ENCODE results near the gene ARAP1. TPM values are rescaled to one million over a fixed set of nuclear protein-coding genes. Genes with fewer than 3 reads are reported as not detected.

ARAP1 gene
- total RNA-seq, 1 donor from 2014 or later: 79.0 TPM

- H3K4me1 Mint-ChIP-seq: peaks cover 28% of the 10 kb centered on the region
- peaks cover 74% of the 10 kb centered on the region for H3K27me3 Mint-ChIP-seq (ENCODE audit: low read depth)
- no peak overlapping the region for H3K27ac Mint-ChIP-seq (ENCODE audit: unreplicated experiment)
- H3K9me3 Mint-ChIP-seq: no peaks in the 10 kb centered on the region
- H3K36me3 Mint-ChIP-seq (ENCODE audit: low read depth): no peaks in the 10 kb centered on the region
- peak overlapping the region; percentile 67 for H3K4me3 Mint-ChIP-seq
- no peak for TF ChIP-seq CTCF (conservative IDR thresholded peaks at IDR 0.05)
- no peak for DNase-seq (ENCODE audit: low read depth, low spot score)
Observed at GRCh38 chr11:72678524-72678923, 73.7 kb downstream of the ARAP1 start.

- TF ChIP-seq CTCF (conservative IDR thresholded peaks at IDR 0.05): no peak
- no peaks in the 10 kb centered on the region for H3K9me3 Mint-ChIP-seq
- H3K36me3 Mint-ChIP-seq (ENCODE audit: low read depth): no peaks in the 10 kb centered on the region
- DNase-seq (ENCODE audit: low read depth, low spot score): peak; percentile 84
- peak overlapping the region; percentile 67 for H3K4me3 Mint-ChIP-seq
- no peak overlapping the region for H3K27ac Mint-ChIP-seq (ENCODE audit: unreplicated experiment)
- peaks cover 38% of the 10 kb centered on the region for H3K4me1 Mint-ChIP-seq
- peaks cover 87% of the 10 kb centered on the region for H3K27me3 Mint-ChIP-seq (ENCODE audit: low read depth)
Observed at GRCh38 chr11:72676861-72677341, 75.3 kb downstream of the ARAP1 start.

- Mint-ChIP-seq H3K27ac (ENCODE audit: unreplicated experiment) (no peak overlapping the region), H3K4me1 (peaks cover 30% of the 10 kb centered on the region), H3K9me3 (no peaks in the 10 kb centered on the region), H3K27me3 (ENCODE audit: low read depth) (peaks cover 94% of the 10 kb centered on the region), H3K4me3 (no peak overlapping the region), H3K36me3 (ENCODE audit: low read depth) (no peaks in the 10 kb centered on the region)
- TF ChIP-seq CTCF (conservative IDR thresholded peaks at IDR 0.05): no peak
- no peak for DNase-seq (ENCODE audit: low read depth, low spot score)
Observed at GRCh38 chr11:72675221-72675620, 77.0 kb downstream of the ARAP1 start.

- no peak for TF ChIP-seq CTCF (conservative IDR thresholded peaks at IDR 0.05)
- Mint-ChIP-seq H3K27ac (ENCODE audit: unreplicated experiment) (no peak within 1 kb of the TSS), H3K4me3 (peak within 1 kb of the TSS; percentile 32)
Observed at GRCh38 chr11:72673943-72674828, 78.0 kb downstream of the ARAP1 start, which contains the start of gene PDE2A. PDE2A (minus strand) TSS chr11:72674422; CDS start chr11:72674207, 215 bp downstream.

GRCh38 chr11:72673284-72673942 is 78.8 kb downstream of the ARAP1 start:
- Mint-ChIP-seq H3K27me3 (ENCODE audit: low read depth) (peaks cover 76% of the 10 kb centered on the region), H3K9me3 (no peaks in the 10 kb centered on the region), H3K4me1 (peaks cover 29% of the 10 kb centered on the region), H3K36me3 (ENCODE audit: low read depth) (no peaks in the 10 kb centered on the region), H3K4me3 (peak overlapping the region; percentile 31), H3K27ac (ENCODE audit: unreplicated experiment) (no peak overlapping the region)
- no peak for DNase-seq (ENCODE audit: low read depth, low spot score)
- TF ChIP-seq CTCF (conservative IDR thresholded peaks at IDR 0.05): no peak

More at GRCh38 chr11:72673943-72674828, 78.0 kb downstream of the ARAP1 start, which contains the start of gene PDE2A:
- H3K36me3 Mint-ChIP-seq (ENCODE audit: low read depth): no peaks in the 10 kb centered on the region
- H3K9me3 Mint-ChIP-seq: no peaks in the 10 kb centered on the region
- DNase-seq (ENCODE audit: low read depth, low spot score): peak; percentile 22
- H3K27me3 Mint-ChIP-seq (ENCODE audit: low read depth): peaks cover 83% of the 10 kb centered on the region
- peaks cover 26% of the 10 kb centered on the region for H3K4me1 Mint-ChIP-seq

Data from neural crest cell (in vitro differentiated cells).